Pancreas (tissue), 10 donors: ENCODE results near the gene ITPR1. TPM values are rescaled to one million over a fixed set of nuclear protein-coding genes. Genes with fewer than 3 reads are reported as not detected.

Experiments used
- ATAC-seq, 4 donors: fragments of 200-7000 bp; cut with Tn5 transposase; one replicate each; pipeline versions ENCODE4 v1.8.0 to v1.9.1; 2020; ENCODE audit warnings: mild to moderate bottlenecking in 4 of 4, moderate library complexity in 4 of 4
- DNase-seq, 6 donors: peaks; one replicate each; pipeline ENCODE4 v3.0.0-alpha.2; 2020
- FAIRE-seq: peaks from 2 replicates; lab custom pipeline; 2012; peaks lifted over from hg19 to GRCh38; lab: Jason Lieb, UNC
- H3K27ac ChIP-seq, 4 donors: fragments of 200-600 bp; sonication (generic); 1 replicate in 3 of 4; 2 replicates in 1 of 4; pipeline versions ENCODE4 v1.5.0 to v1.8.0; 2020
- H3K27me3 ChIP-seq, 4 donors: fragments of 200-600 bp; one replicate each; pipeline ENCODE4 v1.8.0; 2021
- H3K36me3 ChIP-seq, 3 donors: fragments of 200-600 bp; sonication (generic) in 1 of 3; one replicate each; pipeline versions ENCODE4 v1.5.0 to v1.8.0; 2020 to 2021
- H3K4me1 ChIP-seq, 3 donors: fragments of 200-600 bp; one replicate each; pipeline ENCODE4 v1.8.0; 2021
- H3K4me3 ChIP-seq, 4 donors: fragments of 200-600 bp; sonication (generic) in 2 of 4; one replicate each; pipeline versions ENCODE4 v1.5.0 to v1.8.0; 2020 to 2021
- H3K9me3 ChIP-seq, 4 donors: fragments of 200-600 bp; one replicate each; pipeline ENCODE4 v1.8.0; 2021
- WGBS, 2 donors: extraction: QIAGEN DNeasy Blood & Tissue Kit; methylation state at CpG; one replicate each; pipeline ENCODE4 v1.1.7; 2013; 5-methylcytosine and 5-hydroxymethylcytosine counted together
- intact Hi-C, 3 donors: fragments of 100-400 bp; cut with DNase I; formaldehyde crosslinking; loops; one replicate each; pipeline versions ENCODE4 v1.11.1 to v1.14.2; 2022
- polyA plus RNA-seq, 2 donors: library from polyadenylated mRNA; stranded (reverse); fragments of 200-250 nt; gene quantifications; one replicate each; pipeline ENCODE4 v1.2.3, GENCODE V29; 2013
- total RNA-seq, 6 donors: library from RNA; stranded (reverse); fragmentation: NEBNext Ultra II Directional in 4 of 6; extraction: Animal tissue kit (Norgen Biotek cat#: 25700) in 4 of 6; gene quantifications; one replicate each; pipeline versions ENCODE4 v1.2.1 to v1.2.4, GENCODE V29; 2021 to 2023
- TF ChIP-seq, protein P1 (sequence below), 4 donors: fragments of 200-600 bp; sonication (generic) in 3 of 4; IDR thresholded peaks; one replicate each; pipeline versions ENCODE4 v1.5.0 to v1.8.0; 2021; ENCODE audit warnings: antibody characterized with exemption in 4 of 4
- donor health status: healthy with polysubstance abuse.
- donor health status: DM: no; HTN: no; CAD: no; lungs with moderate emphysema.
- donor health status: DM: no; HTN: no; CAD: no.
- donor health status: control.
- donor health status: control.
- donor health status: Bipolar disorder and iron deficiency.
- donor health status: DM: yes; HTN: yes; CAD: no.
- donor health status: DM: no; HTN: no; CAD: no.
- donor health status: DM: no; HTN: no; CAD: no.
- donor health status: DM: yes; HTN: yes; CAD: no.

Gene ITPR1
- total and polyA plus RNA-seq, 8 donors, result 4.5 to 19.1 (median 10.1) TPM

DNA sequence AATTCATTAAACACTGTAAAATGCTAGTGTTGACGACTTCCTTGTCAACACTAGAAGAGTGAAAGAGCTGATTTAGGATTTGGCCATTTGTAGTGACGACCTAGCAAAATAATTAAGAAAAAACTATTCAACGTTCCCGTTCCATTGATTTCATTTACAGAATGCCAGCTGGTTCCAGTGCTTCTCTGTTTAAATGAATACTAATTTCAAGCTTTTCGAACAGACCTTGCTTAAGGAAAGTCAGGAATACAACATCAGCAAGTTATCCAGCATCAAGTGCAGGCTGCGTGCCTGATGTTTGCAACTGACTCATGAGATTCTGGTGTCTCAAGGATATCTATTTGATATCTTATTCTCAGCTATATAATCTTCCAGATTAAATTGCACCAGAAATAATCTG is 387.7 kb downstream of the ITPR1 start:
- intact Hi-C loops, result no loop called here
- H3K27me3 ChIP-seq, result no peaks in the 10 kb centered on the region
- no peak for FAIRE-seq
- no peak for ATAC-seq
- no peaks in the 10 kb centered on the region for H3K9me3 ChIP-seq
- H3K4me1 ChIP-seq, result peaks cover 0 to 9% (median 4%) of the 10 kb centered on the region in 3 donors
- H3K4me3 ChIP-seq, result no peak overlapping the region
- H3K27ac ChIP-seq, result no peak overlapping the region
- no peak for DNase-seq
- TF ChIP-seq, protein P1, sequence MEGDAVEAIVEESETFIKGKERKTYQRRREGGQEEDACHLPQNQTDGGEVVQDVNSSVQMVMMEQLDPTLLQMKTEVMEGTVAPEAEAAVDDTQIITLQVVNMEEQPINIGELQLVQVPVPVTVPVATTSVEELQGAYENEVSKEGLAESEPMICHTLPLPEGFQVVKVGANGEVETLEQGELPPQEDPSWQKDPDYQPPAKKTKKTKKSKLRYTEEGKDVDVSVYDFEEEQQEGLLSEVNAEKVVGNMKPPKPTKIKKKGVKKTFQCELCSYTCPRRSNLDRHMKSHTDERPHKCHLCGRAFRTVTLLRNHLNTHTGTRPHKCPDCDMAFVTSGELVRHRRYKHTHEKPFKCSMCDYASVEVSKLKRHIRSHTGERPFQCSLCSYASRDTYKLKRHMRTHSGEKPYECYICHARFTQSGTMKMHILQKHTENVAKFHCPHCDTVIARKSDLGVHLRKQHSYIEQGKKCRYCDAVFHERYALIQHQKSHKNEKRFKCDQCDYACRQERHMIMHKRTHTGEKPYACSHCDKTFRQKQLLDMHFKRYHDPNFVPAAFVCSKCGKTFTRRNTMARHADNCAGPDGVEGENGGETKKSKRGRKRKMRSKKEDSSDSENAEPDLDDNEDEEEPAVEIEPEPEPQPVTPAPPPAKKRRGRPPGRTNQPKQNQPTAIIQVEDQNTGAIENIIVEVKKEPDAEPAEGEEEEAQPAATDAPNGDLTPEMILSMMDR (IDR thresholded peaks at IDR 0.05), result no peak
- WGBS, 2 donors, result 81 to 86% methylated on average over 6 of the region's 6 CpGs
- no peaks in the 10 kb centered on the region for H3K36me3 ChIP-seq

- Histone ChIP-seq H3K4me1 (peaks cover 0 to 9% (median 4%) of the 10 kb centered on the region in 3 donors), H3K9me3 (no peaks in the 10 kb centered on the region), H3K27me3 (no peaks in the 10 kb centered on the region), H3K36me3 (no peaks in the 10 kb centered on the region), H3K4me3 (no peak overlapping the region), H3K27ac (no peak overlapping the region)
- ATAC-seq (no peak), DNase-seq (no peak), FAIRE-seq (no peak)
- intact Hi-C loops, result no loop called here
- WGBS, 2 donors, result 93% methylated on average over 4 of the region's 4 CpGs
- TF ChIP-seq, protein P1 (IDR thresholded peaks at IDR 0.05), result no peak
These were observed 389.4 kb downstream of the ITPR1 start for GRCh38 chr3:4882548-4882947.

DNA sequence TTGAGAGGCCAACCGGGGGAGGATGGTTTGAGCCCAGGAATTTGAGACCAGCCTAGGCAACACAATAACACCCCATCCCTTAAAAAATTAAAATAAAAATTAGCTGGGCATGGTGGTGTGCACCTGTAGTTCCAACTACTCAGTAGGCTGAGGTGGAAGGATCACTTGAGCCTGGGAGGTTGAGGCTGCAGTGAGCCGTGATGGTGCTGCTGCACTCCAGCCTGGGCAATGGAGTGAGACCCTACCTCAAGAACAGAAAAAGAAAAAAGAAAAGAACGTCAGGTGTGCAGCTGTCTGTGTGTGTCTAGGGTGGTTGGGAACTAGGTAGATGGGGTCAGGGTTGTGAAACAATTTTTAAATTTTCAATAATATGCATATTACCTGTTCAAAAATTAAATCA is 389.9 kb downstream of the ITPR1 start:
- WGBS, 2 donors, result 77 to 95% methylated on average over 3 of the region's 3 CpGs
- no peak for DNase-seq
- peaks cover 0 to 9% (median 4%) of the 10 kb centered on the region in 3 donors for H3K4me1 ChIP-seq
- no peak for ATAC-seq
- H3K27ac ChIP-seq, result no peak overlapping the region
- H3K4me3 ChIP-seq, result no peak overlapping the region
- no peak for FAIRE-seq
- intact Hi-C loops, result no loop called here
- no peaks in the 10 kb centered on the region for H3K36me3 ChIP-seq
- no peaks in the 10 kb centered on the region for H3K27me3 ChIP-seq
- TF ChIP-seq, protein P1 (IDR thresholded peaks at IDR 0.05), result no peak
- no peaks in the 10 kb centered on the region for H3K9me3 ChIP-seq

DNA sequence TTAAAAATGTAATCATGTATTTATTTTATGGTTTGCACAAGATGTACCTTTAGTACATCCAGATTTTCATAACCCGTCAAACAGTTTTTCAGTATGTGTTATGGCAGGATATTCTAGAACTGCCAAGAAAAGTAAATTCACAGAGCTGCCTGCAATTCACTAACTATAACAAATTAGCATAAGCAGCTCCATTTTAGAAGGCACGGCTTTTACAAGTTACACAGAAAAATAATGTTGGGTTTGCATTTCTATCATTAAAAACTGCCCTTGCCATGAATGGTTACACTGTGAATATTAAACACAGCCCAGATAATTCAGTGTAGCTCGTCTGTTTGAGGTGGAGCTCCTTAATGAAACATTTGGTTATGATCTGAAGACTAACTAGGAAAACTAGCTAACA is 391.7 kb downstream of the ITPR1 start:
- TF ChIP-seq, protein P1 (IDR thresholded peaks at IDR 0.05), result no peak
- ATAC-seq, result no peak
- intact Hi-C loops, result no loop called here

GRCh38 chr3:4885316-4885715 is 392.2 kb downstream of the ITPR1 start:
- H3K4me1 ChIP-seq, result peaks cover 0 to 9% (median 4%) of the 10 kb centered on the region in 3 donors
- intact Hi-C loops, result no loop called here
- no peak for DNase-seq
- 29 to 57% methylated on average over 3 of the region's 3 CpGs for WGBS, 2 donors
- H3K27me3 ChIP-seq, result no peaks in the 10 kb centered on the region
- peak overlapping the region in 1 of 4 donors; percentile 0 for H3K27ac ChIP-seq
- ATAC-seq, result peak in 2 of 4 donors; percentile 14 to 38
- no peaks in the 10 kb centered on the region for H3K36me3 ChIP-seq
- H3K9me3 ChIP-seq, result no peaks in the 10 kb centered on the region
- TF ChIP-seq, protein P1 (IDR thresholded peaks at IDR 0.05), result no peak
- FAIRE-seq, result no peak
- H3K4me3 ChIP-seq, result no peak overlapping the region

More for the DNA sequence above, 391.7 kb downstream of the ITPR1 start:
- Histone ChIP-seq H3K4me3 (no peak overlapping the region), H3K4me1 (peaks cover 0 to 9% (median 4%) of the 10 kb centered on the region in 3 donors), H3K36me3 (no peaks in the 10 kb centered on the region), H3K27me3 (no peaks in the 10 kb centered on the region), H3K27ac (peak overlapping the region in 1 of 4 donors; percentile 0), H3K9me3 (no peaks in the 10 kb centered on the region)
- no peak for FAIRE-seq
- no peak for DNase-seq
- 39 to 51% methylated on average over 3 of the region's 3 CpGs for WGBS, 2 donors
